Stimulated activated CD4-positive, alpha-beta T cell treated with anti-CD3 and anti-CD28 coated beads, Interleukin-12 subunit alpha, Interleukin-12 subunit beta, amount 100 ng/mL, for 48 hours (primary cell): ENCODE data around the gene FGFR4.

Source experiments
- DNase-seq, 3 donors: peaks; one replicate each; pipeline ENCODE4 v3.0.0-alpha.2; 2020; ENCODE audit warnings: low read depth in 2 of 3, low spot score in 1 of 3

The FGFR4 gene

DNA sequence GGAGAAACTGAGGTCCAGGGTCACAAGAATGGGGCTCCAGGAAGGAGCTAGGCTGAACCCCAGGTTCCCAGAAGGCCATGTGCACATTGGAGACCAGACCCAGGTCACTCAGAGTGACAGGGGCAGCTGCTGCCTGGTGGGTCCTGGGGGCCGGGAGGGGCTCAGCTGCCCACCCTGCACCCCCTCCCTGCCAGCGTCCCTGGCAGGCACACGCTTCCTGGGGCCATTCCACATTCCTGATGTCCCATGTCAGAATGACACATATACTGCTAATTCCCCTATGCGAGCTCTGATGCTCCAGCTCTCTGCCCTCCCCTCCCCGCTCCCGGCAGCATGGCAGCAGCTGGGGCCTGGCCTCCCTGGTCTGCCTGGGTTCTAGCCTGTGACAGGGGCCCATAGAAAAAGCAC is 14.0 kb downstream of the FGFR4 start:
- DNase-seq, result no peak

DNA sequence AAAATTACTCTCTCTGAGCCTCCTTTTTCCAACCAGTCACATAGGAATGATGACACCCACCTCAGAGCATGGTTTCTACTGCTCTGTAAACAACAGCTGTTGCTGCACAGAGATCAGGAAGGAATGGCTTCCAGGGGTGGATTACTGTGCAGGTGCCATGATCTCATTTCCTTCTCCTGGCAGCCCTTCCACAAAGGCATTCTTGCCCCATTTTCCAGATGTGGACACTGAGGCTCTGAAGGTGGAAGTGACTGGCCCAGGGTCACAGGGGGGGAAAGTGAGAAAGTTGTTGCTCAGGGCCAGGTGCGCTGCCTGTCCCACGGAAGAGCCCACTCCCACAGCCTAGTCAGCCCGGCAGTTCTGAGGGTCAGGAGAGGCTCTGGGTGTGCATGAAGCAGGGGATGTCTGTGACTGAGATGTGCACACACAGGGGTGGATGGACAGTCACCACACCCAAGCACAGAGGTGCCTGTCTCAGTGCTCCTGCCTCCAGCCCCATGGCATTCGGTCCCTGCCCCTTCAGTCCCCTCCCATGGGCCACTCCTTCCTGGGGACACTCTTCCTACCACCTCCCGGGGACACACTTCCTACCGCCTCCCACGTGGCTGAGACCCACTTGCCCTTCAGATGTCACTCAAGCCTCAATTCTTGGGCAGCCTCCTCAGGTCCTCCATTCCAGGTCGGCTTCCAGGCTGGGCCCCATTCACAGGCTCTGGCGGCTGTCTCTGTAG is 17.0 kb downstream of the FGFR4 start:
- no peak for DNase-seq

DNA sequence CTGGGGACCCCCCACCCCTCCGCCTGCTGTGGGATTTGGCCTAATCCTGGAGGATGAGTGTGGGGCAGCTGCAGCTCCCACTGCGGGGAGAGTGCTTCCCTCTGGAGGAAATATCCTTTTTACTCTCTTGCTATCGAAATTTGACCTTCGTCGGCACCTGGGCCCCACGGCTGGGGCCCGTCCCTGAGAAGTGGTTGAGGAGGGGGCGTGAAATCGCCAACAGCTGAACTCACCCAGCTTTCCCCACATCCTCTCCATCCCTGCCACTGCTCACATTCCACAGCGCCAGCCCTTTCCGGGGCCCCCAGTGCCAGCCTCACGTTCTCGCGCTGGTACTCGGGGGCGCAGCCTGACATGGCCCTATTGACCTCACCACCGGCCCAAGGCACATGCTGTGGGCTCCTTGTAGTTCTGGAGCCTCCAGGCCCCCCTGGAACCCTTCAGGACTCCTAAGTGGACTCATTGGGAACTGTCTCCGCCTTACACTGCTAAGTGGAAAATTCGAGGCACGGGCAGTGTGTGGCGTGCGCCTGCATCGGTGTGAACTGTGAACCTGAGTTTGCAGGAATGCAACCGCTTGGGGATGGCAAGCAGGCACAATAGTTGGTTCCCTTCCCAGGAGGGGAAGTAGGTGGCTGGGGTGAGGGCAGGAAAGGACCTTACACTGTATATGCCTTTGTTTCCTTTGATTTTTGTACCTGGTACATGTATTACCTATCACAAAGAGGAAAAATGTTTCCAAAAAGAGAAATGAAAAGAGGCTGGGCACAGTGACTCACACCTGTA is 19.2 kb downstream of the FGFR4 start:
- DNase-seq, result no peak

DNA sequence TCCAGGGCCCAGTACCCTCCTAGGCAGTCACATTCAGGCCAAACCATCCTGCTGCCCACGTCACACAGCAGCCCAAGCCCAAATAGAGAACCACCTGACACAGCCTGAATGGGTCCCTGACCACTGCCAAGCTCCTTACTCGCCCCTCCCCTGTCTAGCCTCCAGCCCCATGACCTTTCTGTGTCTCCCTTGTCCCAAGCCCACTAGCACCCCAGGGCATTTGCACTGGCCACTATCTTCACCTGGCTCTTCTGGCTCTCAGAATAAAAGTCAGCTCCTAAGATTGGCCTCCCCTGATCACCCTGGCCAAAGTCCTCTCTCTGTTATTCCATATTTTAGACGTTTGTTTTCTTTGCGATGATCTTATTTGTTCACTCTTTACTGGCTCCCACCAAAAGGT is 20.4 kb downstream of the FGFR4 start:
- DNase-seq, result no peak

DNA sequence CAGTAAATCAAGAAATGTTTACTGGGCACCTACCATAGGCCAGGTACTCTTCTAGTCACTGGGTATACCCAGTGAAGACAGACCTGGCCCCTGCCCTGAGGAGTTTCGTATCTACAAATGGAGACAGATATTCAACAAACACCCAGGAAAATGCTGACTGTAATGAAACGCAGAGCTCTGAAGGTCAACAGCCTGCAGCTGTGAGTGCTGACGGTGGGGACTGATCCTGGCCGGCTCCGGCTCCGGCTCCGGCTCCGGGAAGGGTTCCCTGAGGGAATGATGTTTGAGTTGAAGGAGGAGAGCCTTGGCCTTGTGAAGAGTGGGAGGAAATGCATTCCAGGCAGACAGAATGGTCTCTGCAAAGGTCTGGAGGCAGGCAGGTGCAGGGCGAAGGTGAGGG is 23.1 kb downstream of the FGFR4 start:
- no peak for DNase-seq

DNA sequence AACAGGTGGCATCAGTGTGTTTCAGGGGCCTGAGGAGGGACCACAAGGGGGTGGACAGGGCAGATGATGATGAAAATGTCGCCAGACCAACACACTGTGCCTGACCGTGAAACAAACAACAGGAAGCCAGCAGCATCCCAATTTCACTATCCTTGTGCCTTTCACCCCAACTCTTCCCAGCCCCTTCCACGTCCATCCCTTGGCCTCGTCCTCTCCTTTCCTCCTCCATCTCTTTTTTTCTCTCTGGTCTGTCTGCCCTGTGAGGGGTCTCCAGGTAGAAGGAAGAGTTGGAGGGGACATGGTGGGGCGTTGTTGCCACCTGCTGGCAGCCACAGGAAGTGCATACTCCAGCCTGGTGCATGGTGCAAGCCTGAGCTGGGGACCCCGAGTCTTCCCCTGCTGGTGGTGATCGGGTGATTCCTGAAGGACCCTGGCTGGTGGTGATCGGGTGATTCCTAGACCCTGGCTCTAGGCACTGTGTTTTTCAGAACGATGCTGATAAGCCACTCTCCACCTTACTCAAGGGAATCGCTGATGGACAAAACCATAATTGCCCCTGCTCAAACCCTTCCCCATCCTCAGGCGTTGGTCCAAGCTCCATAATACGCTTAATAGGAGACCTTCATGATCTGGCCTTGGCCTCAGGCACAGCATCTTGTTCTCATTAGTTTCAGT is 25.1 kb downstream of the FGFR4 start:
- peak in 2 of 3 donors; percentile 43 to 60 for DNase-seq

DNA sequence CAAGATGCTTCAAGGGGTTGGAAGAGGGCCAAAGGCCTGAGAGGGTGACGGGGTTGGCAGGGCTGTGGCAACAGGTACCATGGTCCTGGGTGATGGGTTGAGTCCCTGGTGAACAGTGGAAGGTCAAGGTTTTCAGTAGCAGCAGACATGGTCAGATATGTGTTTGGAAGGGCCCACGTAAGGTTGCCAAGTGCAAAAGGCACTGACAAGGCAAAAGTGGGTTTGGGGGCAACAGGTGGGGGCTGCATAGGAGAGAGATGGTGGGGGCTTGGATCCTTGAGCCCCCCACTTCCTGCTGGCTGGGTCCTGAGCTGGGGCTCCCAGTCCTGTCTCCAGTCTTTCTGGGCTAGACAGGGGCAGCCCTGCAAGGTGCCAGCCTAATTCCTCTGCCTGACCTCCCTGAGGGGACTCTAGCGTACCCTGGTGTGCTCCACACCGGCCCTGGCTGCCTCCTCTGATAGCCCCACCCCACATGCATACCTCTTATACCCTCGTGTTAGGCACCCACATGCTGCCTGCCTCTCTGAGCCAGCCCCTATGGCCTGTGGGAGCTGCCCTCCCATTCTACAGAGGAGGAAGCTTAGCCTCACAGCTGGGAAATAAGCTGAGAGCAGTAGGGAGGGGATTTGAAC is 26.0 kb downstream of the FGFR4 start:
- DNase-seq, result no peak

DNA sequence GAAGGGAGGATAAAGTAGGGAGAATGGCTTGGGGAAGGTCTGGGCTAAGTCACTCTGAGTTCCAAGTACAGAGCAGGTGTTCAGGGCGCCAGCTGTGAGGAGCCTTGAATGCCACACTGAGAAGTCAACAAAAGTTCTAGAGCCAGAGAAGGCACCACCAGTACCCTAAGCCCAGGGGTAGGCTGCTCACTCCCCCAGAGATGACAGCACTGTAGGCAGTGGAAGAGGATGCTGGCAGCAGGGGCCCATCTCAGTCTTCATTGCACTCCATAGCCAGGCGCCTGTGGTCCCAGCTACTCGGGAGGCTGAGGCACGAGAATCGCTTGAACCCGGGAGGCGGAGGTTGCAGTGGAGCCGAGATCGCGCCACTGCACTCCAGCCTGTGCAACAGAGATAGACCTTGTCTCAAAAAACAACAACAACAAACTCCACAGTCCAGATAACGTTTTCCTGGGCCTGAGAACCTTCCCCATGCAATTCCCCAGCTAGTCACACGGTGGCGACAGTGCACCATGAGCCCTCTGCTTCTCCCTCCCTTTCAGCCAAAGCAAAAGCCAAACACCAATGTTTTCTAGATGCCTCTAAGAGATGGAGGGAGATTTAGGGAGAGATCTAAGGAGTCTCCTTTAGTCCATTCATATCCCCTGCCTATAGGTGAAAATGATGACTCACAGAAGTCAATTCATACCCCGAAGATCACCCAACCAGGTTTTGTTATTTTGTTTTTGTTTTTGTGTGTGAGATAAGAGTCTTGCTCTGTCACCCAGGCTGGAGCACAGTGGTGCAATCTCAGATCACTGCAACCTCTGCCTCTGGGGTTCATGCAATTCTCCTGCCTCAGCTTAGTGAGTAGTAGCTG is 27.1 kb downstream of the FGFR4 start:
- peak; percentile 65 to 83 (median 67) for DNase-seq

DNA sequence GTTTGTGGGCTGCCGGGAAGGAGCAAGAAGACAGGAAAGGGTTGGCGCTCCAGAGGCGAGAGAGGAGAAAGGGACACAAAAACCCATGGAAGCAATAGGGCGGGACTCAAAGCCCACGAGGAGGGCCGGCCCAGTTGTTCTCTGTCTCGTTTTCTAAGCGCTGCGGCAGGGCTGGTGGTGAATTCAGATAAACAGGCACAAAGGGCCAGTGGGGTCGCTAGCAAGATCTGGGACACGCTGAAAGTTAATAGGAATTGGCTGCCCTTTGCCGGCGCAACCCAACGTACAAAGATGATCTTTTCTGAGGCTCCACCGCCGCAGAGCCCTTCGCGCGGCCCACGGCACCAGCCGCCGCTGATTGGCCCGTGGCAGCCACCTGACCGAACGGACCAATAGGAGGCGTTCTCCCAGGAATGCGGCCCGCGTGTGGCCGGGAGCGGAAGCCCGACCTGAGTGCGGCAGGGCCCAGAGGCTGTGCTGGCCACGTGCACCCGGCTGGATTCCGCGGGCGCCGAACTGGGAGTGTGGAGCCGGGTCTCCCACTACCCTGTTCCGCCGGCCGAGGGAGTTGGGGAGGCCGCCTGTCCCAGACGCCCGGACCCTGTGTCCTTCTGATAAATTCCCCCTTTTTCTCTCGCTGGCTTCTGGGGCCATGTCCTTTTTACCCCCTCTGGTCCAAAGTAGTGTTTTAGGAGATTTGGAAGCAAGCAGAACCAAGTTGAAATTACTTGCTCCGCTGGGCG is 30.1 kb downstream of the FGFR4 start:
- DNase-seq, result peak; percentile 80 to 84 (median 81)

DNA sequence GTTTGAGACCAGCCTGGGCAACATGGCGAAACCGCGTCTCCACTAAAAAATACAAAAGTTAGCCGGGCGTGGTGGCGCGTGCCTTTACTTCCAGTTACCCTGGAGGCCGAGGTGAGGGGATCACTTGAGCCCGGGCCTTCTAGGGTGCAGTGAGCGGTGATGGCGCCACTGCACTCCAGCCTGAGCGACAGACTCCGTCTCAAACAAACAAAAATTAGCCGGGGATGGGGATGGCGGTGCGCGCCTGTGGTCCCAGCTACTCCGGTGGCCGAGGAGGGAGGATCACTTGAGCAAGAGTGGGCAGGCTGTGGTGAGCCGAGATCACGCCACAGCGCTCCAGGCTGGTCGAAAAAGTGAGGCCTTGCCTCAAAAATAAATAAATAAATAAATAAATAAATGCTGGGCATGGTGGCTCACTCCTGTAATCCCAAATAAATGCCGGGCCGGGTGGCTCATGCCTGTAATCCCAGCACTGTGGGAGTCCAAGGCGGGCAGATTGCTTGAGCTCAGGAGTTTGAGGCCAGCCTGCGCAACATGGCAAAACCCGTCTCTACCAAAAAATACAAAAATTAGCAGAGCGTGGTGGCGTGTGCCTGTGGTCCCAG is 30.8 kb downstream of the FGFR4 start:
- no peak for DNase-seq

DNA sequence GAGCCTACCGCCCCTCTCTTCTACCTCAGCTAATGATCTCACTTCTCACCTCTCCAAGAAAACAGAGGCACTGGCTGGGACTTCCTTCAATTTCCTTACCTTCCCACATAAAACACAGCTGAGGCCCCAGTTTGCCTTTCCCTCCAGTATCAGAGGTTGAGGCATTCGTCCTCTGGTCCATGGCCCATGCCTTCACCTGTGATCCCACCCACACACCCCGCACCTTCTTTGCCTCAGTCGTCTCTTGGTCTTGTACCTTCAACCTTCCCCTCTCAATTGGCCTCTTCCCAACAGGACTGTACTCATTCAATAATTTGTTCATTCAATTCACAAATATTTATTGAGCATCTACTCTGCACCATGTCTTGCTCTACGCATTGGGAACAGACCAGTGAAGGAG is 35.9 kb downstream of the FGFR4 start:
- DNase-seq, result no peak

DNA sequence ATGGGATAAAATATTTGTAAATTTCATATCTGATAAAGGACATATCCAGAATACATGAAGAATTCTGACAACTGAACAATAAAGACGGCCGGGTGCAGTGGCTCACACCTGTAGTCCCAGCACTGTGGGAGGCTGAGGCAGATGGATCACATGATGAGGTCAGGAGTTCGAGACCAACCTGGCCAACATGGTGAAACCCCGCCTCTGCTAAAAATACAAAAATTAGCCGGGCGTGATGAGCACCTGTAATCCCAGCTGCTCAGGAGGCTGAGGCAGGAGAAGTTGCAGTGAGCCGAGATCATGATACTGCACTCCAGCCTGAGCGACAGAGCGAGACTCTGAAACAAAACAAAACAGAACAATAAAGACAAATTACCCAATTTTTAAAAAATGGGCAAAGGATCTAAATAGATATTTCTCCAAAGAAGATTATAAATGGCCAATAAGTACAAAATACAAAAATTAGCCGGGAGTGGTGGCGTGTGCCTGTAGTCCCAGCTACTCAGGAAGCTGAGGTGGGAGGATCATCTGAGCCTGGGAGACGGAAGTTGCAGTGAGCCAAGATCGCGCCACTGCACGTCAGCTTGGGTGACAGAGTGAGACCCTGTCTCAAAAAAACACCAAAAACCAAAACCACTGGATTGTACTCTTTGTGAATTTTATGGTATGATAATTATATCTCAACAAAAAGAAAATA is 37.2 kb downstream of the FGFR4 start:
- no peak for DNase-seq

DNA sequence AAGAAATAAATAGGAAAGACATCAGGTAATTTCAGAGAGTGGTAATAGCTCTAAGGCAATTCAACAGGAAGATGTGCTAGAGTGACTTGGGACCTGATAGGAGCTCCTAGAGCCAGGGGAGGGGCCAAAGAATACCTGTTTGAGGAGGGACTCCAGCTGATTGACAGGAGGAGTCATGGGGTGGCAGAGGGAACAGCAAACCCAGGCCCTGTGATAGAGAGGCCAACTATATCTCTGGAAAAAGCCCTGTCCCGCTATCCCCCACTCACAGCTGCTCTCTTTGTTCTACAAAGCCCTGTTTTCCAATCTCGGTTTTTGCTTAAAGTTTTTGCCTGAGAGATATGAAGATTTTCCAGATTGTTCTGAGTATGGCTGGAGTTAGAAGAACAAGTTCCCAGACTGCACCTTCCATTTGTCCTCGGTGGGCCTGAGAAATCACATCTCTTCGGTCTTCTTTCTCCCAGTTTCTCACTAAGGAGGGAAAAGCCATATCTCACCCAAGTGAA is 37.8 kb downstream of the FGFR4 start:
- no peak for DNase-seq

DNA sequence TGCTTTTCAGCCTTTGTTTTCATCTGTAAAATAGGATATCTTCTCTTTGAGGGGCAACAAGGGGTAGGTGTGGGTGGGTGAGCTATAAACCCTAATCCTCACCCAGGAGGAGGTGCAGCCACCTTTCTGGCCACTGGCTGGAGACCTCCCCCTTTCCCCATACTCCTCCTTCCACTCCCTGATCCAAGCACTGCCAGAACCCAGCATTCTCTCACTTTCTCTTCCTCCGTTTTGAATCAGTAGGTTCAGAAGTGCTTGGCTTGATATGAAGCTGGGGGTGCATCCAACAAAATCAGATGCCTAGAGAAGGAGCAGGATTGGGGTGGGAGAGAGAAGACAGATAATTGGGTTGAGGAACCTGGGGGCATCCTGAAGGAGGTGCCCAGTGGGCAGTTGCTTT is 40.1 kb downstream of the FGFR4 start:
- DNase-seq, result no peak

DNA sequence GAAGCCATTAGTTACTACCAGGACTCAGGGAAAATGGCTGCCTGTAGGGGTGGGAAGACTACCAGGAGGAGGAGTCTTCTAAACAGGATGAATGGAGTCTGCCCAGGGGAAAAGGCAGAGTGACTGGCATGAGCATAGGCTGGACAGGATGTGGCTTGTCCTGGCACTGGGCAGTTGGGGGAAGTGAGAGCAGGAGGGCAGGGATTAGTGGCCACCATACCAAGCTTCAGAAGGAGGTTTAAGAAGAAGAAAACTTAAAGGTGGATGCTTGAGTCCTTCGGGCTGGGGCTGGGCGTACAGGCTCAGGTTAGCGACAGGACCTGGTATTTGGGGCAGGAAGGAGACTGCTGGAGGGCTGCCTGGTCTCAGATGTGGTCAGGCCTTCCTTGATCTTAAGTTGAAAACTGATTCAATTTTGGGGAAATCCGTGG is 41.9 kb downstream of the FGFR4 start:
- DNase-seq, result no peak

DNA sequence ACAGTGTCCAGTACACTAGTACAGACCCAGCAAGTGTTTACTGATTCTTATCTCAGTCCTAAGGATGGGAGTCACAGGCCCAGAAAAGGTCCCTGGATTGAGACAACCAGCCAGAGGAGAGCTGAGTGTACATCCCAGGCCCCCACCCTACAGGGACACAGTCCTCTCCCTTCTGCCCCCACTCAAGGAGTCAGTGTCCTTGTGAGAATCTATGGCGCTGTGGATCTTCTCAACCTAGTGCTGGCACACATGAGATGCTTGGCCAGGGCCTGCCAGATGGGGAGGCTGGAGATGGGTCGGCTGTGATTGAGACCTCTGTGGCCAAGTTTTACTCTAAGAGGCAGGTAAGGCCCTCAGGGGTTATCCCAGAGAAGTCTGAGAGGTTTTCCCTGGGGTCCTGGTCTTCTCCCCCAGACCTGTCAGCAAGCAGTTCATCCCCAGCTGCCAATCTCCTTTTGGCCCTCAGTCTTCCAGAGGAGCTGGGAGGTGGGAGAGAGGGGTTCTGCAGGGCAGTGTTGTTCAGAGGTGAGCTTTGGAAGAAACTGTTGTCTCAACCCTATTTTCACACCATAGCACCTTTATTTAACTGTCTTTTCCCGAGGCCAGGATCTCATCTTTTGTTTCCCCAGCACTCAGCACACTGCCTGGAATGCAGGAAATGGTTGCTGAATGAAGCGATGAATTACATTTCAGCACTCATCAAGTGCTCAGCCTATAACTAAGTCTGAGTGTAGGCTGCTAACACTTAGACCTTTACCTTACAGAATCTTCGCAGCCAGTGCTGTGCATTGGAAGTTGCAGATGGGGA is 43.7 kb downstream of the FGFR4 start:
- no peak for DNase-seq

DNA sequence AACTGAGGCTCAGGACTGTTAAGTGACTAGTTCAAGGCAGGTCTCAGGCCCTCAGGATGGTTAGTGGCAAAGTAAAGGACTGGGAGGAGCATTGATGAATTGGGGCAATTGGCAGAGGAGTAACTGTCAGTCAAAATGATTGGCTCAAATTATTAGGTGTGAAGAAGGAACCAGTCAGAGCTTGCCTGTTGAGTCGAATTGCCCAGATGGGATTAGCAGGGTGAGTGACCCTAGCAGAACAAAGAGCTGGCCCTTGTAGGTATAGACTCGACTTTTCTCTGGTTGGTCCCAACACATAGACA is 44.3 kb downstream of the FGFR4 start:
- DNase-seq, result no peak
